ENCODE results near the gene CRADD. TPM values are rescaled to one million over a fixed set of nuclear protein-coding genes. Genes with fewer than 3 reads are reported as not detected.
"Not testable (repeated sequence)": the region's sequence is repeated elsewhere in the genome, so short reads cannot be mapped to it uniquely, and the experiment has no call there.

The CRADD gene
- polyA plus RNA-seq, 4 donors = 19.0 to 49.4 (median 27.1) TPM

DNA sequence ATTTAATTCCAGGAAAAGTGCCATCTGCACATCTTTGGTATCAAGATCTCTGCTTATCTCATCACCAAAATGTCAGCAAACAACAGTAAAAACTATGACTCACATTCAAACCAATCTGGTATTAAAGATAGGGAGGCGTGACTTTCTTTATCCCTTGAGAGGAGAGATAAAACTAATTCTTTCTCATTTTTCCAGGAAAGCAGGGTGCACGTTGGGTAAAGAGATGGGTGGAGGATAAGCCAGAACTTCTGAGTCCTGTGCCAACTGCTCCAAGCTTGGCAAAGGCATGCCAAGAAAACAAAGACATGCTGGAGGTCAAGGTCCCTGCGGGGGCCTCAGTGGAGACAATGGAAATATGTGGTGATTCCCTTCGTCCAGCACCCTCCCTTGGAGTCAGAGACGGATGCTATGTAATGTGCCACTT is 245.4 kb downstream of the CRADD start:
- Histone ChIP-seq H3K27ac (ENCODE audit: low read depth in 1 of 3, low read length in 2 of 3) (no peak overlapping the region), H3K9me3 (ENCODE audit: control insufficient read depth in 2 of 2, insufficient read depth in 1 of 2, low read depth in 1 of 2, low read length in 1 of 2) (peaks cover 0 to 6% of the 10 kb centered on the region in 2 donors), H3K4me3 (ENCODE audit: low read depth in 1 of 3, low read length in 3 of 3) (no peak overlapping the region), H3K4me1 (ENCODE audit: control insufficient read depth in 3 of 3, insufficient read depth in 2 of 3, low read depth in 1 of 3, low read length in 2 of 3) (no peaks in the 10 kb centered on the region), H3K27me3 (ENCODE audit: control insufficient read depth in 3 of 3, insufficient read depth in 3 of 3, low read length in 3 of 3) (no peaks in the 10 kb centered on the region), H3K36me3 (ENCODE audit: control insufficient read depth in 3 of 3, insufficient read depth in 2 of 3, low read depth in 1 of 3, low read length in 3 of 3) (no peaks in the 10 kb centered on the region)
- no peak for FAIRE-seq
- WGBS, 3 donors = 18 to 61% (median 40%) methylated on average over 5 of the region's 5 CpGs
- no peak for DNase-seq

- FAIRE-seq = no peak
Observed at GRCh38 chr12:93924367-93924766, 247.2 kb downstream of the CRADD start.

GRCh38 chr12:93925585-93926205 is 248.5 kb downstream of the CRADD start:
- Histone ChIP-seq H3K4me1 (ENCODE audit: control insufficient read depth in 3 of 3, insufficient read depth in 2 of 3, low read depth in 1 of 3, low read length in 2 of 3) (no peaks in the 10 kb centered on the region), H3K36me3 (ENCODE audit: control insufficient read depth in 3 of 3, insufficient read depth in 2 of 3, low read depth in 1 of 3, low read length in 3 of 3) (no peaks in the 10 kb centered on the region), H3K27me3 (ENCODE audit: control insufficient read depth in 3 of 3, insufficient read depth in 3 of 3, low read length in 3 of 3) (no peaks in the 10 kb centered on the region), H3K4me3 (ENCODE audit: low read depth in 1 of 3, low read length in 3 of 3) (no peak overlapping the region), H3K9me3 (ENCODE audit: control insufficient read depth in 2 of 2, insufficient read depth in 1 of 2, low read depth in 1 of 2, low read length in 1 of 2) (peaks cover 0 to 10% of the 10 kb centered on the region in 2 donors), H3K27ac (ENCODE audit: low read depth in 1 of 3, low read length in 2 of 3) (no peak overlapping the region)
- DNase-seq (no peak), FAIRE-seq (no peak)
- 36 to 57% (median 48%) methylated on average over 3 of the region's 3 CpGs for WGBS, 3 donors

More at GRCh38 chr12:93924367-93924766, 247.2 kb downstream of the CRADD start:
- Histone ChIP-seq H3K9me3 (ENCODE audit: control insufficient read depth in 2 of 2, insufficient read depth in 1 of 2, low read depth in 1 of 2, low read length in 1 of 2) (peaks cover 0 to 7% of the 10 kb centered on the region in 2 donors), H3K27me3 (ENCODE audit: control insufficient read depth in 3 of 3, insufficient read depth in 3 of 3, low read length in 3 of 3) (no peaks in the 10 kb centered on the region), H3K4me3 (ENCODE audit: low read depth in 1 of 3, low read length in 3 of 3) (no peak overlapping the region), H3K36me3 (ENCODE audit: control insufficient read depth in 3 of 3, insufficient read depth in 2 of 3, low read depth in 1 of 3, low read length in 3 of 3) (no peaks in the 10 kb centered on the region), H3K4me1 (ENCODE audit: control insufficient read depth in 3 of 3, insufficient read depth in 2 of 3, low read depth in 1 of 3, low read length in 2 of 3) (no peaks in the 10 kb centered on the region), H3K27ac (ENCODE audit: low read depth in 1 of 3, low read length in 2 of 3) (no peak overlapping the region)
- DNase-seq = no peak

DNA sequence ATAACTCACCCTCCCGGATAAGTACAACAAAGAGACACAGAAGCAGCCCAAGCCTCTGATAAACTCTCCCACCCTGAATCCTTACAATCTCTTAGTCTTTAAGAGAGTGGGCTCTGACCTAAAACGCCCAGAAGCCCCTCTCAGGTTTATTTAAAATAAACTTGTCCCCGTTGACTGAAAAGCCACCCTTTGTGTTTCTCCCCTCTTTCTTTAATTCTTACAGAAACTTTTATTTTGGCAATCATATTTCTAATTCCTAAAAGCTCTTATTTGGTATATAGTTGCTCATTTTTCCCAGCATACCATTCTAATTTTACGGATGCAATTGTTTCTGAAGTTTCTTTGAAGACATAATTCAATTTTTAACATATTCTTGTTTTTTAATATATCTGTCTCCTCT is 249.1 kb downstream of the CRADD start:
- no peak for FAIRE-seq
- DNase-seq = no peak
- Histone ChIP-seq H3K4me3 (ENCODE audit: low read depth in 1 of 3, low read length in 3 of 3) (no peak overlapping the region), H3K9me3 (ENCODE audit: control insufficient read depth in 2 of 2, insufficient read depth in 1 of 2, low read depth in 1 of 2, low read length in 1 of 2) (peaks cover 0 to 10% of the 10 kb centered on the region in 2 donors), H3K36me3 (ENCODE audit: control insufficient read depth in 3 of 3, insufficient read depth in 2 of 3, low read depth in 1 of 3, low read length in 3 of 3) (no peaks in the 10 kb centered on the region), H3K4me1 (ENCODE audit: control insufficient read depth in 3 of 3, insufficient read depth in 2 of 3, low read depth in 1 of 3, low read length in 2 of 3) (no peaks in the 10 kb centered on the region), H3K27ac (ENCODE audit: low read depth in 1 of 3, low read length in 2 of 3) (no peak overlapping the region), H3K27me3 (ENCODE audit: control insufficient read depth in 3 of 3, insufficient read depth in 3 of 3, low read length in 3 of 3) (no peaks in the 10 kb centered on the region)
- WGBS, 3 donors = 85 to 91% (median 90%) methylated on average over 4 of the region's 4 CpGs

- not testable (repeated sequence) for FAIRE-seq; H3K36me3 ChIP-seq (ENCODE audit: control insufficient read depth in 3 of 3, insufficient read depth in 2 of 3, low read depth in 1 of 3, low read length in 3 of 3); H3K4me3 ChIP-seq (ENCODE audit: low read depth in 1 of 3, low read length in 3 of 3); H3K4me1 ChIP-seq (ENCODE audit: control insufficient read depth in 3 of 3, insufficient read depth in 2 of 3, low read depth in 1 of 3, low read length in 2 of 3); H3K27me3 ChIP-seq (ENCODE audit: control insufficient read depth in 3 of 3, insufficient read depth in 3 of 3, low read length in 3 of 3); DNase-seq; H3K27ac ChIP-seq (ENCODE audit: low read depth in 1 of 3, low read length in 2 of 3)
- 86 to 94% (median 90%) methylated on average over 4 of the region's 4 CpGs for WGBS, 3 donors
- peaks cover 0 to 11% of the 10 kb centered on the region in 2 donors for H3K9me3 ChIP-seq (ENCODE audit: control insufficient read depth in 2 of 2, insufficient read depth in 1 of 2, low read depth in 1 of 2, low read length in 1 of 2)
Observed at GRCh38 chr12:93929081-93929480, 251.9 kb downstream of the CRADD start.

- Histone ChIP-seq H3K27ac (ENCODE audit: low read depth in 1 of 3, low read length in 2 of 3) (no peak overlapping the region), H3K4me3 (ENCODE audit: low read depth in 1 of 3, low read length in 3 of 3) (no peak overlapping the region), H3K36me3 (ENCODE audit: control insufficient read depth in 3 of 3, insufficient read depth in 2 of 3, low read depth in 1 of 3, low read length in 3 of 3) (no peaks in the 10 kb centered on the region), H3K9me3 (ENCODE audit: control insufficient read depth in 2 of 2, insufficient read depth in 1 of 2, low read depth in 1 of 2, low read length in 1 of 2) (peaks cover 0 to 36% of the 10 kb centered on the region in 2 donors), H3K4me1 (ENCODE audit: control insufficient read depth in 3 of 3, insufficient read depth in 2 of 3, low read depth in 1 of 3, low read length in 2 of 3) (no peaks in the 10 kb centered on the region), H3K27me3 (ENCODE audit: control insufficient read depth in 3 of 3, insufficient read depth in 3 of 3, low read length in 3 of 3) (no peaks in the 10 kb centered on the region)
- FAIRE-seq (no peak), DNase-seq (no peak)
- WGBS, 3 donors = 83 to 91% (median 84%) methylated on average over 7 of the region's 7 CpGs
Observed at GRCh38 chr12:93937812-93938211, 260.6 kb downstream of the CRADD start.

DNA sequence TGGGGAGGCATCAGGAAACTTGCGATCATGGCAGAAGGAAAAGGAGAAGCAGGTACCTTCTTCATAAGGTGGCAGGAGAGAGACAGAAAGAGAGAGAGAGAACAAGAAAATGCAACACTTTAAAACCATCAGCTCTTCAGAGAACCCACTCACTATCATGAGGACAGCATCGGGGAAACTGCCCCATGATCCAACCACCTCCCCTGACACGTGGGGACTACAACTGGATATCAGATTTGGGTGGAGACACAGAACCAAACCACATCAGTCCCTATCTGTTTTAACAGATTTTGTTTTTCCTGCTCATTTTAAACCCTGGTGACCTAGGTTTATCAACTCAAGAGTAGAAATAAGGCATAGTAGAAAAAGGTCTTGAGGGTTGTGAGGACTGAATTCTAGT is 261.1 kb downstream of the CRADD start:
- Histone ChIP-seq H3K4me3 (ENCODE audit: low read depth in 1 of 3, low read length in 3 of 3) (no peak overlapping the region), H3K36me3 (ENCODE audit: control insufficient read depth in 3 of 3, insufficient read depth in 2 of 3, low read depth in 1 of 3, low read length in 3 of 3) (no peaks in the 10 kb centered on the region), H3K9me3 (ENCODE audit: control insufficient read depth in 2 of 2, insufficient read depth in 1 of 2, low read depth in 1 of 2, low read length in 1 of 2) (peaks cover 0 to 36% of the 10 kb centered on the region in 2 donors), H3K27ac (ENCODE audit: low read depth in 1 of 3, low read length in 2 of 3) (no peak overlapping the region), H3K4me1 (ENCODE audit: control insufficient read depth in 3 of 3, insufficient read depth in 2 of 3, low read depth in 1 of 3, low read length in 2 of 3) (no peaks in the 10 kb centered on the region), H3K27me3 (ENCODE audit: control insufficient read depth in 3 of 3, insufficient read depth in 3 of 3, low read length in 3 of 3) (no peaks in the 10 kb centered on the region)
- 89 to 91% (median 89%) methylated on average over 3 of the region's 3 CpGs for WGBS, 3 donors
- DNase-seq = no peak
- FAIRE-seq = no peak

GRCh38 chr12:93938931-93939330 is 261.8 kb downstream of the CRADD start:
- DNase-seq = no peak
- no peaks in the 10 kb centered on the region for H3K27me3 ChIP-seq (ENCODE audit: control insufficient read depth in 3 of 3, insufficient read depth in 3 of 3, low read length in 3 of 3)
- 88 to 94% (median 92%) methylated on average over 2 of the region's 2 CpGs for WGBS, 3 donors
- H3K36me3 ChIP-seq (ENCODE audit: control insufficient read depth in 3 of 3, insufficient read depth in 2 of 3, low read depth in 1 of 3, low read length in 3 of 3) = no peaks in the 10 kb centered on the region
- H3K9me3 ChIP-seq (ENCODE audit: control insufficient read depth in 2 of 2, insufficient read depth in 1 of 2, low read depth in 1 of 2, low read length in 1 of 2) = peaks cover 0 to 36% of the 10 kb centered on the region in 2 donors
- H3K4me1 ChIP-seq (ENCODE audit: control insufficient read depth in 3 of 3, insufficient read depth in 2 of 3, low read depth in 1 of 3, low read length in 2 of 3) = no peaks in the 10 kb centered on the region
- FAIRE-seq = no peak
- H3K27ac ChIP-seq (ENCODE audit: low read depth in 1 of 3, low read length in 2 of 3) = no peak overlapping the region
- no peak overlapping the region for H3K4me3 ChIP-seq (ENCODE audit: low read depth in 1 of 3, low read length in 3 of 3)

Measured in small intestine (tissue), 7 donors.